ENCODE measurements around the gene BMPR1A. TPM values are rescaled to one million over a fixed set of nuclear protein-coding genes. Genes with fewer than 3 reads are reported as not detected.

BMPR1A gene
- total and polyA plus RNA-seq, 2 of the 4 experiments (the other 2 are of a cell fraction): 15.9 to 93.7 TPM

GRCh38 chr10:86857128-86857721, 100.8 kb downstream of the BMPR1A start:
- ChIA-PET CTCF (interaction anchor here (0.6 kb wide), 1 partner anchor 170 kb away, joined by 5 read pairs; no protein-coding TSS in a partner anchor), POLR2A (ENCODE audit: unreplicated experiment) (interaction anchor here (0.6 kb wide), 1 partner anchor 62 kb away, joined by 4 read pairs; no protein-coding TSS in a partner anchor)
- Histone ChIP-seq H4K8ac (ENCODE audit: low read depth in 2 of 2, low read length in 2 of 2) (peak overlapping the region in 1 of 2 experiments; percentile 54; a peak in 2 of 4 replicates), H3K27me3 (ENCODE audit: control insufficient read depth, insufficient read depth, low read length) (no peaks in the 10 kb centered on the region), H3K18ac (ENCODE audit: low read depth, low read length) (0 out of 2 replicates have a peak overlapping the region, but pooled peaks have one; percentile 43), H3K23ac (ENCODE audit: low read depth, low read length) (peak overlapping the region; percentile 92; the same call in 1 of the 2 replicates), H3K9me3 (ENCODE audit: control insufficient read depth, insufficient read depth, low read length) (no peaks in the 10 kb centered on the region), H2AK9ac (replicated peaks; ENCODE audit: low read depth, low read length, poor library complexity) (peak overlapping the region; percentile 83), H3K4me1 (ENCODE audit: control insufficient read depth, insufficient read depth, low read length) (peaks cover 2% of the 10 kb centered on the region; the same call in 1 of the 2 replicates), H3K27ac (ENCODE audit: insufficient read depth, low read length) (peak overlapping the region; percentile 21; the same call in 1 of the 2 replicates), H2BK20ac (ENCODE audit: low read depth, low read length) (peak overlapping the region; percentile 69; the same call in 1 of the 2 replicates), H3K4me3 (ENCODE audit: insufficient read depth, low read depth, low read length) (no peak overlapping the region), H3K4me2 (ENCODE audit: low read depth, low read length) (peak overlapping the region; percentile 33; the same call in 1 of the 2 replicates), H4K91ac (ENCODE audit: insufficient read depth, low read depth, low read length) (peak overlapping the region; percentile 27; the same call in 1 of the 2 replicates), H4K20me1 (ENCODE audit: insufficient read depth, low read length) (peaks cover 3% of the 10 kb centered on the region; the same call in 1 of the 2 replicates), H3K9me1 (ENCODE audit: insufficient read depth, low read length) (peaks cover 5% of the 10 kb centered on the region; the same call in 1 of the 2 replicates), H2BK15ac (ENCODE audit: low read depth, low read length) (no peak overlapping the region; the same call in 1 of the 3 replicates), H3K36me3 (ENCODE audit: control insufficient read depth, insufficient read depth, low read length) (no peaks in the 10 kb centered on the region), H4K5ac (ENCODE audit: low read depth, low read length) (no peak overlapping the region), H2AK5ac (ENCODE audit: low read depth, low read length) (peak overlapping the region; percentile 71), H3K14ac (replicated peaks; ENCODE audit: low read depth, low read length) (peak overlapping the region; percentile 83), H3K79me1 (ENCODE audit: low read depth in 1 of 2, low read length in 2 of 2) (peaks cover 8 to 22% of the 10 kb centered on the region in 2 experiments), H2AFZ (replicated peaks; ENCODE audit: low read length, poor library complexity) (peak overlapping the region; percentile 47), H3K9ac (ENCODE audit: low read depth, low read length) (no peak overlapping the region), H3K4ac (ENCODE audit: low read depth, low read length) (peak overlapping the region; percentile 65), H3K56ac (ENCODE audit: extremely low read depth, insufficient read depth, low read length) (peak overlapping the region; percentile 17; the same call in 1 of the 2 replicates), H2BK5ac (ENCODE audit: low read depth, low read length, poor library complexity, severe bottlenecking) (peak overlapping the region; percentile 74), H2BK120ac (ENCODE audit: low read depth, low read length) (peak overlapping the region; percentile 70)
- WGBS, 2 experiments (ENCODE audit: extremely low coverage in 2 of 2, insufficient read length in 1 of 2): 0% methylated on average over 1 of the region's 3 CpGs; no CpG with 5 or more reads in 1 of the 2 experiments
- dilution Hi-C loops (cut with HindIII; ENCODE audit: low sequenced_read_pairs, unreplicated experiment) (no loop called here), in situ Hi-C loops (cut with MboI; ENCODE audit: low sequenced_read_pairs) (no loop called here), intact Hi-C loops (cut with micrococcal nuclease) (no loop called here)
- BruUV-seq (replicated peaks): no TSS peak
- ATAC-seq (ENCODE audit: low read depth): peak; percentile 85
- peak; percentile 88 for DNase-seq
- TF ChIP-seq BHLHE40 (IDR thresholded peaks at IDR 0.05; ENCODE audit: low read depth, low read length) (peak; percentile 81), CHD1 (IDR thresholded peaks at IDR 0.05; ENCODE audit: low read depth, low read length) (no peak), CEBPB (IDR thresholded peaks at IDR 0.05; ENCODE audit: low read depth, low read length) (peak; percentile 37; the same call in 1 of the 2 replicates), NFE2L2 (IDR thresholded peaks at IDR 0.05; ENCODE audit: low read depth, low read length) (no peak), MXI1 (IDR thresholded peaks at IDR 0.05; ENCODE audit: borderline replicate concordance, low read depth, low read length) (peak; percentile 89), CTCF (conservative IDR thresholded peaks at IDR 0.05; ENCODE audit: low read depth, low read length) (no peak), SMC3 (IDR thresholded peaks at IDR 0.05; ENCODE audit: low read depth, low read length) (no peak), ELK1 (IDR thresholded peaks at IDR 0.05; ENCODE audit: borderline replicate concordance, low read depth, low read length) (no peak), MAFK (IDR thresholded peaks at IDR 0.05; ENCODE audit: low read depth, low read length) (no peak), POLR2A (IDR thresholded peaks at IDR 0.05; ENCODE audit: low read depth, low read length) (no peak), MAZ (IDR thresholded peaks at IDR 0.05; ENCODE audit: borderline replicate concordance, low read depth, low read length) (no peak), RAD21 (IDR thresholded peaks at IDR 0.05; ENCODE audit: low read length) (no peak), RCOR1 (IDR thresholded peaks at IDR 0.05; ENCODE audit: insufficient replicate concordance, low read length) (no peak)
- TF ChIP-seq, protein P1, sequence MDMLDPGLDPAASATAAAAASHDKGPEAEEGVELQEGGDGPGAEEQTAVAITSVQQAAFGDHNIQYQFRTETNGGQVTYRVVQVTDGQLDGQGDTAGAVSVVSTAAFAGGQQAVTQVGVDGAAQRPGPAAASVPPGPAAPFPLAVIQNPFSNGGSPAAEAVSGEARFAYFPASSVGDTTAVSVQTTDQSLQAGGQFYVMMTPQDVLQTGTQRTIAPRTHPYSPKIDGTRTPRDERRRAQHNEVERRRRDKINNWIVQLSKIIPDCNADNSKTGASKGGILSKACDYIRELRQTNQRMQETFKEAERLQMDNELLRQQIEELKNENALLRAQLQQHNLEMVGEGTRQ (IDR thresholded peaks at IDR 0.05; ENCODE audit: low read depth, low read length): peak; percentile 50; the same call in 1 of the 2 replicates
